HCT116 (cell line): ENCODE measurements around the gene ATG4C.

Experiments used
- EZH2 ChIP-seq: fragments of 200-600 bp; sonication (generic); IDR thresholded peaks from 2 replicates; pipeline ENCODE4 v1.6.1; 2017; ENCODE audit warnings: antibody characterized with exemption, mixed run types
- MAX ChIP-seq: IDR thresholded peaks from 2 replicates; pipeline ENCODE4 v1.6.1; 2012
- POLR2A ChIP-seq: IDR thresholded peaks from 2 replicates; pipeline ENCODE4 v1.7.0; 2011; ENCODE audit warnings: borderline replicate concordance; ENCODE audit not compliant: insufficient read depth, insufficient read length; ENCODE audit errors: extremely low read depth
- RAD21 ChIP-seq: IDR thresholded peaks from 2 replicates; pipeline ENCODE4 v1.6.1; 2012; ENCODE audit warnings: low read depth, mild to moderate bottlenecking
- ZFX ChIP-seq: fragments of 450-650 bp; IDR thresholded peaks from 2 replicates; pipeline ENCODE4 v1.6.1; 2017
- TF ChIP-seq, protein P1 (sequence below), 3 experiments: fragments of 200-600 bp in 1 of 3; sonication (generic) in 1 of 3; IDR thresholded peaks in 2 of 3; conservative IDR thresholded peaks in 1 of 3; 2 replicates each; pipeline ENCODE4 v1.5.1; 2012 to 2017; ENCODE audit warnings: low read depth in 2 of 3, low read length in 2 of 3, antibody characterized with exemption in 1 of 3, borderline replicate concordance in 1 of 3, control low read depth in 1 of 3, mild to moderate bottlenecking in 1 of 3, mixed read lengths in 1 of 3, mixed run types in 1 of 3, moderate library complexity in 1 of 3; ENCODE audit not compliant: insufficient read depth in 1 of 3
- TF ChIP-seq, protein P2 (sequence below): IDR thresholded peaks from 2 replicates; pipeline ENCODE4 v1.6.1; 2011; ENCODE audit warnings: mild to moderate bottlenecking, low read length, moderate library complexity; ENCODE audit not compliant: insufficient replicate concordance; ENCODE audit errors: extremely low read depth
- TF ChIP-seq, protein P3 (sequence below): IDR thresholded peaks from 2 replicates; pipeline ENCODE4 v1.6.1; 2012; ENCODE audit warnings: low read depth

- TF ChIP-seq MAX (no peak), EZH2 (no peak), RAD21 (no peak), ZFX (no peak), POLR2A (no peak)
- TF ChIP-seq, protein P1, sequence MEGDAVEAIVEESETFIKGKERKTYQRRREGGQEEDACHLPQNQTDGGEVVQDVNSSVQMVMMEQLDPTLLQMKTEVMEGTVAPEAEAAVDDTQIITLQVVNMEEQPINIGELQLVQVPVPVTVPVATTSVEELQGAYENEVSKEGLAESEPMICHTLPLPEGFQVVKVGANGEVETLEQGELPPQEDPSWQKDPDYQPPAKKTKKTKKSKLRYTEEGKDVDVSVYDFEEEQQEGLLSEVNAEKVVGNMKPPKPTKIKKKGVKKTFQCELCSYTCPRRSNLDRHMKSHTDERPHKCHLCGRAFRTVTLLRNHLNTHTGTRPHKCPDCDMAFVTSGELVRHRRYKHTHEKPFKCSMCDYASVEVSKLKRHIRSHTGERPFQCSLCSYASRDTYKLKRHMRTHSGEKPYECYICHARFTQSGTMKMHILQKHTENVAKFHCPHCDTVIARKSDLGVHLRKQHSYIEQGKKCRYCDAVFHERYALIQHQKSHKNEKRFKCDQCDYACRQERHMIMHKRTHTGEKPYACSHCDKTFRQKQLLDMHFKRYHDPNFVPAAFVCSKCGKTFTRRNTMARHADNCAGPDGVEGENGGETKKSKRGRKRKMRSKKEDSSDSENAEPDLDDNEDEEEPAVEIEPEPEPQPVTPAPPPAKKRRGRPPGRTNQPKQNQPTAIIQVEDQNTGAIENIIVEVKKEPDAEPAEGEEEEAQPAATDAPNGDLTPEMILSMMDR (IDR thresholded peaks at IDR 0.05 in 2 of 3, conservative IDR thresholded peaks at IDR 0.05 in 1 of 3; ENCODE audit: borderline replicate concordance in 1 of 3, insufficient read depth in 1 of 3, low read depth in 2 of 3, low read length in 2 of 3): no peak
- TF ChIP-seq, protein P2, sequence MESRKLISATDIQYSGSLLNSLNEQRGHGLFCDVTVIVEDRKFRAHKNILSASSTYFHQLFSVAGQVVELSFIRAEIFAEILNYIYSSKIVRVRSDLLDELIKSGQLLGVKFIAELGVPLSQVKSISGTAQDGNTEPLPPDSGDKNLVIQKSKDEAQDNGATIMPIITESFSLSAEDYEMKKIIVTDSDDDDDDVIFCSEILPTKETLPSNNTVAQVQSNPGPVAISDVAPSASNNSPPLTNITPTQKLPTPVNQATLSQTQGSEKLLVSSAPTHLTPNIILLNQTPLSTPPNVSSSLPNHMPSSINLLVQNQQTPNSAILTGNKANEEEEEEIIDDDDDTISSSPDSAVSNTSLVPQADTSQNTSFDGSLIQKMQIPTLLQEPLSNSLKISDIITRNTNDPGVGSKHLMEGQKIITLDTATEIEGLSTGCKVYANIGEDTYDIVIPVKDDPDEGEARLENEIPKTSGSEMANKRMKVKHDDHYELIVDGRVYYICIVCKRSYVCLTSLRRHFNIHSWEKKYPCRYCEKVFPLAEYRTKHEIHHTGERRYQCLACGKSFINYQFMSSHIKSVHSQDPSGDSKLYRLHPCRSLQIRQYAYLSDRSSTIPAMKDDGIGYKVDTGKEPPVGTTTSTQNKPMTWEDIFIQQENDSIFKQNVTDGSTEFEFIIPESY: no peak
- TF ChIP-seq, protein P3, sequence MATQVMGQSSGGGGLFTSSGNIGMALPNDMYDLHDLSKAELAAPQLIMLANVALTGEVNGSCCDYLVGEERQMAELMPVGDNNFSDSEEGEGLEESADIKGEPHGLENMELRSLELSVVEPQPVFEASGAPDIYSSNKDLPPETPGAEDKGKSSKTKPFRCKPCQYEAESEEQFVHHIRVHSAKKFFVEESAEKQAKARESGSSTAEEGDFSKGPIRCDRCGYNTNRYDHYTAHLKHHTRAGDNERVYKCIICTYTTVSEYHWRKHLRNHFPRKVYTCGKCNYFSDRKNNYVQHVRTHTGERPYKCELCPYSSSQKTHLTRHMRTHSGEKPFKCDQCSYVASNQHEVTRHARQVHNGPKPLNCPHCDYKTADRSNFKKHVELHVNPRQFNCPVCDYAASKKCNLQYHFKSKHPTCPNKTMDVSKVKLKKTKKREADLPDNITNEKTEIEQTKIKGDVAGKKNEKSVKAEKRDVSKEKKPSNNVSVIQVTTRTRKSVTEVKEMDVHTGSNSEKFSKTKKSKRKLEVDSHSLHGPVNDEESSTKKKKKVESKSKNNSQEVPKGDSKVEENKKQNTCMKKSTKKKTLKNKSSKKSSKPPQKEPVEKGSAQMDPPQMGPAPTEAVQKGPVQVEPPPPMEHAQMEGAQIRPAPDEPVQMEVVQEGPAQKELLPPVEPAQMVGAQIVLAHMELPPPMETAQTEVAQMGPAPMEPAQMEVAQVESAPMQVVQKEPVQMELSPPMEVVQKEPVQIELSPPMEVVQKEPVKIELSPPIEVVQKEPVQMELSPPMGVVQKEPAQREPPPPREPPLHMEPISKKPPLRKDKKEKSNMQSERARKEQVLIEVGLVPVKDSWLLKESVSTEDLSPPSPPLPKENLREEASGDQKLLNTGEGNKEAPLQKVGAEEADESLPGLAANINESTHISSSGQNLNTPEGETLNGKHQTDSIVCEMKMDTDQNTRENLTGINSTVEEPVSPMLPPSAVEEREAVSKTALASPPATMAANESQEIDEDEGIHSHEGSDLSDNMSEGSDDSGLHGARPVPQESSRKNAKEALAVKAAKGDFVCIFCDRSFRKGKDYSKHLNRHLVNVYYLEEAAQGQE: no peak
These were observed 98.5 kb downstream of the ATG4C start for GRCh38 chr1:62882201-62883104.
